HepG2 (cell line): ENCODE results near the gene UVSSA. TPM values are rescaled to one million over a fixed set of nuclear protein-coding genes. Genes with fewer than 3 reads are reported as not detected.

Experiments used
- ATAC-seq: fragments of 200-7000 bp; cut with Tn5 transposase; 3 replicates; pipeline ENCODE4 v1.9.1; 2020; ENCODE audit warnings: mild to moderate bottlenecking, moderate library complexity
- BruUV-seq: library from RNA; stranded (reverse); fragments of 400-500 nt; replicated peaks from 2 replicates; lab custom pipeline; 2021; lab: Mats Ljungman, UMichigan
- CTCF ChIA-PET: fragments of 300-600 bp; formaldehyde crosslinking; extraction: SDS; loops from one replicate; lab custom pipeline; 2021; ENCODE audit warnings: low total read pairs, inconsistent platforms, low intra/inter-chr PET ratio; lab: Yijun Ruan, JAX
- POLR2A ChIA-PET: fragments of 350-600 bp; sonication (Branson Sonifier 250); formaldehyde crosslinking; loops from one replicate; lab custom pipeline; 2020; ENCODE audit warnings: antibody characterized with exemption, inconsistent platforms; lab: Yijun Ruan, JAX
- DNase-seq: peaks from one replicate; pipeline ENCODE4 v3.0.0-alpha.2; 2015; ENCODE audit warnings: low spot score
- FAIRE-seq: peaks from 3 replicates; lab custom pipeline; 2011; peaks lifted over from hg19 to GRCh38; lab: Jason Lieb, UNC
- H2AFZ ChIP-seq: one replicate; pipeline ENCODE4 v1.6.1; 2011; ENCODE audit warnings: low read length, inconsistent platforms
- H3K27ac ChIP-seq: fragments of 300-600 bp; 3 replicates; pipeline ENCODE4 v1.8.0; 2011; ENCODE audit warnings: mixed run types, mild to moderate bottlenecking, mixed read lengths, low read length, inconsistent platforms; ENCODE audit not compliant: insufficient read depth; ENCODE audit errors: extremely low read length
- H3K27me3 ChIP-seq, 2 experiments: fragments of 200-600 bp in 1 of 2; 2 replicates in 1 of 2; 3 replicates in 1 of 2; pipeline versions ENCODE4 v1.6.0 to v1.8.0; 2011; ENCODE audit warnings: low read length in 2 of 2, mild to moderate bottlenecking in 2 of 2, moderate library complexity in 2 of 2, inconsistent platforms in 1 of 2; ENCODE audit not compliant: insufficient read depth in 2 of 2, control insufficient read depth in 1 of 2
- H3K36me3 ChIP-seq, 2 experiments: fragments of 200-600 bp in 1 of 2; replicated peaks in 1 of 2; 2 replicates in 1 of 2; 3 replicates in 1 of 2; pipeline versions ENCODE4 v1.5.1 to v1.8.0; 2011; ENCODE audit warnings: low read length in 2 of 2, inconsistent platforms in 1 of 2; ENCODE audit not compliant: insufficient read depth in 2 of 2, control insufficient read depth in 1 of 2
- H3K4me1 ChIP-seq: 2 replicates; pipeline ENCODE4 v1.5.1; 2012; ENCODE audit warnings: low read length, inconsistent platforms; ENCODE audit not compliant: insufficient read depth
- H3K4me2 ChIP-seq: 2 replicates; pipeline ENCODE4 v1.6.0; 2011; ENCODE audit warnings: low read depth, low read length, inconsistent platforms
- H3K4me3 ChIP-seq, 3 experiments: fragments of 200-600 bp in 1 of 3; sonication (generic), shearing (Covaris generic) in 1 of 3; replicated peaks in 1 of 3; 2 replicates each; pipeline ENCODE4 v1.5.1; 2011 to 2016; ENCODE audit warnings: low read length in 3 of 3, inconsistent platforms in 2 of 3, low read depth in 2 of 3, mild to moderate bottlenecking in 2 of 3, control low read depth in 1 of 3, mixed read lengths in 1 of 3; ENCODE audit not compliant: insufficient read depth in 1 of 3
- H3K79me2 ChIP-seq: one replicate; pipeline ENCODE4 v1.6.1; 2011; ENCODE audit warnings: low read length, inconsistent platforms; ENCODE audit not compliant: insufficient read depth
- H3K9ac ChIP-seq: 2 replicates; pipeline ENCODE4 v1.6.0; 2011; ENCODE audit warnings: mild to moderate bottlenecking, low read depth, low read length, inconsistent platforms; ENCODE audit not compliant: insufficient read depth
- H3K9me3 ChIP-seq: 2 replicates; pipeline ENCODE4 v1.5.1; 2012; ENCODE audit warnings: mild to moderate bottlenecking, low read length
- H4K20me1 ChIP-seq: 2 replicates; pipeline ENCODE4 v1.6.0; 2011; ENCODE audit warnings: inconsistent platforms, mild to moderate bottlenecking, low read length, moderate library complexity; ENCODE audit not compliant: insufficient read depth
- PATZ1 ChIP-seq: sonication (generic); formaldehyde crosslinking; IDR thresholded peaks from 2 replicates; pipeline ENCODE4 v1.4.0; 2020; ENCODE audit warnings: missing genetic modification reagents
- RORA ChIP-seq: sonication (generic); formaldehyde crosslinking; IDR thresholded peaks from 2 replicates; pipeline ENCODE4 v1.5.0; 2020; ENCODE audit warnings: mild to moderate bottlenecking, missing genetic modification reagents, moderate library complexity
- ZFY ChIP-seq: sonication (generic); formaldehyde crosslinking; IDR thresholded peaks from 2 replicates; pipeline ENCODE4 v1.4.0; 2020; ENCODE audit warnings: missing genetic modification reagents
- ZNF430 ChIP-seq: sonication (generic); formaldehyde crosslinking; IDR thresholded peaks from 2 replicates; pipeline ENCODE4 v1.9.0; 2021; ENCODE audit warnings: mild to moderate bottlenecking, missing genetic modification reagents
- ZNF687 ChIP-seq: sonication (generic); formaldehyde crosslinking; IDR thresholded peaks from 2 replicates; pipeline ENCODE4 v1.5.1; 2020; ENCODE audit warnings: mild to moderate bottlenecking, missing genetic modification reagents, moderate library complexity
- ZNF761 ChIP-seq: sonication (generic); formaldehyde crosslinking; conservative IDR thresholded peaks from 2 replicates; pipeline ENCODE4 v1.4.0; 2020; ENCODE audit warnings: mild to moderate bottlenecking, missing genetic modification reagents
- WGBS: methylation state at CpG from one replicate; pipeline ENCODE4 v1.1.6; 2017; ENCODE audit warnings: low lambda C conversion rate; 5-methylcytosine and 5-hydroxymethylcytosine counted together
- in situ Hi-C: cut with HindIII; loops from 2 replicates; pipeline ENCODE4 v1.10.0; 2017; ENCODE audit warnings: low pct_unique_long_range_greater_than_20kb; ENCODE audit not compliant: extremely low pct_ligation_motif_present
- intact Hi-C: fragments of 100-400 bp; cut with micrococcal nuclease; formaldehyde crosslinking; loops from one replicate; pipeline ENCODE4 v1.10.0; 2022; ENCODE audit not compliant: unreplicated experiment
- polyA plus RNA-seq, 8 experiments: library from polyadenylated mRNA; depleted of rRNA in 3 of 8; stranded (reverse) in 7 of 8; unstranded in 1 of 8; fragments of >200 nt; fragmentation: Illumina TruSeq in 4 of 8; extraction: Trizol in 4 of 8; gene quantifications; 2 replicates each; pipeline versions ENCODE4 v1.2.1 to v1.2.3, GENCODE V29; 2011 to 2016; ENCODE audit warnings: low read depth in 4 of 8, missing spikeins in 1 of 8, mixed read lengths in 1 of 8; ENCODE audit not compliant: insufficient read depth in 1 of 8
- total RNA-seq, 5 experiments: library from RNA; depleted of rRNA; stranded (reverse); fragments of >200 nt; fragmentation: Illumina TruSeq; extraction: Trizol; gene quantifications; 2 replicates each; pipeline ENCODE4 v1.2.3, GENCODE V29; 2016; ENCODE audit warnings: low read depth in 1 of 5
- TF ChIP-seq, protein P1 (sequence below): sonication (generic); formaldehyde crosslinking; IDR thresholded peaks from 2 replicates; pipeline ENCODE4 v1.5.0; 2020; ENCODE audit warnings: mild to moderate bottlenecking, missing genetic modification reagents
- TF ChIP-seq, protein P2 (sequence below): IDR thresholded peaks from 2 replicates; pipeline ENCODE4 v1.6.1; 2016; ENCODE audit warnings: control low read depth
- TF ChIP-seq, protein P3 (sequence below): IDR thresholded peaks from 2 replicates; pipeline ENCODE4 v1.6.1; 2018; ENCODE audit warnings: missing genetic modification reagents, mild to moderate bottlenecking, missing compliant biosample characterization

UVSSA gene
- total and polyA plus RNA-seq, 2 of the 13 experiments (the other 11 are each of a cell fraction or from before 2014, with no cell fraction given) = 4.6 to 8.4 TPM

DNA sequence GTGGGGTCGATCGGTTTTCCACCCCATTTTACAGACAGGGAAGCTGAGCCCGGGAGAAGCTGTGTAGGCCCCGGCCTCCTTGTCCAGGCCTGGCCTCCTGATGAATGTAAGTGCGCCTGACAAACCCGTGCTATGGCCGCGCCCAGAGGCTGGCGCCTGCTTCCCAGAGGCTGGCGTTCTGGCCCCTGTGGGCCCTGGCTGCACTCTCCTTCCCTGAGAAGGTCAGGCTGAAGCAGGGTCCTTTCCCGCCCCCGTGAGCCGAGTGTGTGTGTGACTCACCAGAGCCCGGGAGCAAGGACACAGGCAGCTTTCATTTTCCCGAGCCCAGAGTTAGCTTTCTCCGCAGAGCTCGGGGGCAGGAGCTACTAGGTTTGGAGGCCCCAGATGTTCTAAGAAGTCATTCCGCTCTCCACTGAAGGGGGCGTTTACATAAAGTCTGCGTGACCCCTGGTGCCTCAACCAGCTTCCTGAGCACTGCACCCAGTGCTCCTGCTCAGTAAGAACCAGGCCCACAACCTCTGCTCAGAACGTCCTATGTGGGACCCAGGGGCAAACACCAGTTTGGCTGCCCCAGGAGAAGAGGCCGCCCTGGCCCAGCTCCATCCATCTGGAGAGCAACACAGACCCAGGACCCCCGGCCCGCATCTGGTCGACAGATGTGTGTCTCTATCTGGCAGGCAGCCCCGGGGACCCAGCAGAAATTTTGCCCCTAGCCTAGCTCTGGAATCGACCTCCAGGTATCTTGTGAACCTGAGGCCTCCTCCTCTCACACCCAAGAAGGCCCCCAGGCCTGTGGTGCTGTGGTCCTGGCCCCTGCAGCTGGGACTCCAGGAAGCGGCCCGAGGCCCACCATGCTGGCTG, 13.6 kb downstream of the UVSSA start (continued):
- peak; percentile 69 for TF ChIP-seq ZNF687 (CRISPR knock-in tag)
- TF ChIP-seq PATZ1 (CRISPR knock-in tag) = peak; percentile 17; the same call in 1 of the 2 replicates
- peak; percentile 40; the same call in 1 of the 2 replicates for TF ChIP-seq ZFY
- no peak for TF ChIP-seq RORA (CRISPR knock-in tag)

GRCh38 chr4:1361431-1361830, 14.4 kb downstream of the UVSSA start:
- 97% methylated on average over 18 of the region's 18 CpGs for WGBS
- TF ChIP-seq, protein P1, sequence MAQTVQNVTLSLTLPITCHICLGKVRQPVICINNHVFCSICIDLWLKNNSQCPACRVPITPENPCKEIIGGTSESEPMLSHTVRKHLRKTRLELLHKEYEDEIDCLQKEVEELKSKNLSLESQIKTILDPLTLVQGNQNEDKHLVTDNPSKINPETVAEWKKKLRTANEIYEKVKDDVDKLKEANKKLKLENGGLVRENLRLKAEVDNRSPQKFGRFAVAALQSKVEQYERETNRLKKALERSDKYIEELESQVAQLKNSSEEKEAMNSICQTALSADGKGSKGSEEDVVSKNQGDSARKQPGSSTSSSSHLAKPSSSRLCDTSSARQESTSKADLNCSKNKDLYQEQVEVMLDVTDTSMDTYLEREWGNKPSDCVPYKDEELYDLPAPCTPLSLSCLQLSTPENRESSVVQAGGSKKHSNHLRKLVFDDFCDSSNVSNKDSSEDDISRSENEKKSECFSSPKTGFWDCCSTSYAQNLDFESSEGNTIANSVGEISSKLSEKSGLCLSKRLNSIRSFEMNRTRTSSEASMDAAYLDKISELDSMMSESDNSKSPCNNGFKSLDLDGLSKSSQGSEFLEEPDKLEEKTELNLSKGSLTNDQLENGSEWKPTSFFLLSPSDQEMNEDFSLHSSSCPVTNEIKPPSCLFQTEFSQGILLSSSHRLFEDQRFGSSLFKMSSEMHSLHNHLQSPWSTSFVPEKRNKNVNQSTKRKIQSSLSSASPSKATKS (CRISPR knock-in tag) = no peak
- TF ChIP-seq, protein P2, sequence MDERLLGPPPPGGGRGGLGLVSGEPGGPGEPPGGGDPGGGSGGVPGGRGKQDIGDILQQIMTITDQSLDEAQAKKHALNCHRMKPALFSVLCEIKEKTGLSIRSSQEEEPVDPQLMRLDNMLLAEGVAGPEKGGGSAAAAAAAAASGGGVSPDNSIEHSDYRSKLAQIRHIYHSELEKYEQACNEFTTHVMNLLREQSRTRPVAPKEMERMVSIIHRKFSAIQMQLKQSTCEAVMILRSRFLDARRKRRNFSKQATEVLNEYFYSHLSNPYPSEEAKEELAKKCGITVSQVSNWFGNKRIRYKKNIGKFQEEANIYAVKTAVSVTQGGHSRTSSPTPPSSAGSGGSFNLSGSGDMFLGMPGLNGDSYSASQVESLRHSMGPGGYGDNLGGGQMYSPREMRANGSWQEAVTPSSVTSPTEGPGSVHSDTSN (CRISPR knock-in tag) = no peak
- TF ChIP-seq ZNF430 (CRISPR knock-in tag) (no peak), ZNF761 (no peak)
- TF ChIP-seq, protein P3, sequence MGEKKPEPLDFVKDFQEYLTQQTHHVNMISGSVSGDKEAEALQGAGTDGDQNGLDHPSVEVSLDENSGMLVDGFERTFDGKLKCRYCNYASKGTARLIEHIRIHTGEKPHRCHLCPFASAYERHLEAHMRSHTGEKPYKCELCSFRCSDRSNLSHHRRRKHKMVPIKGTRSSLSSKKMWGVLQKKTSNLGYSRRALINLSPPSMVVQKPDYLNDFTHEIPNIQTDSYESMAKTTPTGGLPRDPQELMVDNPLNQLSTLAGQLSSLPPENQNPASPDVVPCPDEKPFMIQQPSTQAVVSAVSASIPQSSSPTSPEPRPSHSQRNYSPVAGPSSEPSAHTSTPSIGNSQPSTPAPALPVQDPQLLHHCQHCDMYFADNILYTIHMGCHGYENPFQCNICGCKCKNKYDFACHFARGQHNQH (CRISPR knock-in tag) = no peak

More at GRCh38 chr4:1361431-1361830, 14.4 kb downstream of the UVSSA start:
- H3K36me3 ChIP-seq = peaks cover 0 to 17% of the 10 kb centered on the region in 2 experiments; a peak in 1 of 5 replicates
- H2AFZ ChIP-seq = no peak overlapping the region
- intact Hi-C loops (no loop called here), in situ Hi-C loops (no loop called here)
- no peak overlapping the region for H3K4me2 ChIP-seq
- H4K20me1 ChIP-seq = 0 out of 2 replicates have a peak, but pooled peaks cover 3% of the 10 kb centered on the region
- no peaks in the 10 kb centered on the region for H3K79me2 ChIP-seq
- peaks cover 16% of the 10 kb centered on the region for H3K4me1 ChIP-seq
- no peak for DNase-seq
- no peak overlapping the region for H3K4me3 ChIP-seq
- CTCF ChIA-PET = no interaction called here
- no peaks in the 10 kb centered on the region for H3K27me3 ChIP-seq
- no peaks in the 10 kb centered on the region for H3K9me3 ChIP-seq
- no peak overlapping the region for H3K27ac ChIP-seq
- BruUV-seq = no TSS peak
- no peak for ATAC-seq
- no peak overlapping the region for H3K9ac ChIP-seq
- no peak for FAIRE-seq
- POLR2A ChIA-PET = no interaction called here
